GM19467 (cell line): Measurements from ENCODE around the gene SPPL2C.
"Not testable (repeated sequence)": the region's sequence is repeated elsewhere in the genome, so short reads cannot be mapped to it uniquely, and the experiment has no call there.

Source experiments
- ATAC-seq: cut with Tn5 transposase; IDR thresholded peaks from one replicate; pipeline ENCODE4 v1.9.1; 2021; ENCODE audit warnings: mild to moderate bottlenecking, moderate library complexity; ENCODE audit not compliant: unreplicated experiment

Gene SPPL2C

GRCh38 chr17:45849536-45849990 lies 4.9 kb downstream of the SPPL2C start:
- no peak for ATAC-seq

GRCh38 chr17:45850011-45850410 lies 5.3 kb downstream of the SPPL2C start:
- no peak for ATAC-seq

DNA sequence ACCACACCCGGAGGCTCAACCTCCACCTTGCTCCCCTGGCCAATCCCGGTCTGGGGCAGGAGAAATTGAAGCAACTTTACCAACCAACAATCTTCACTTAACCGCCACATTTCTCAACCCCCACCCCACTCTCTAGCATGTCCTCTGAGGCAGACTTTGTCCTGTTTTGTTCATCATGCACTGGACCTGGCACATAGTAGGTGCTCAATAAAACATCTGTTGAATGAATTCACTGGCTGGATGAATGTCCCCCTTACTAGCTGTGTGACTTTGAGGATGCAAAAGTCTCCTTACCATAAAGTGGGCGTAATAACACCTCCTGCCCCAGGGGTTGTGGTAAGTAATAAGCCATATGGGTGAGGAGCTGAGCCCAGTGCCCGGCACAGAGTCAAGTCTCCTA lies 5.8 kb downstream of the SPPL2C start:
- ATAC-seq = no peak

DNA sequence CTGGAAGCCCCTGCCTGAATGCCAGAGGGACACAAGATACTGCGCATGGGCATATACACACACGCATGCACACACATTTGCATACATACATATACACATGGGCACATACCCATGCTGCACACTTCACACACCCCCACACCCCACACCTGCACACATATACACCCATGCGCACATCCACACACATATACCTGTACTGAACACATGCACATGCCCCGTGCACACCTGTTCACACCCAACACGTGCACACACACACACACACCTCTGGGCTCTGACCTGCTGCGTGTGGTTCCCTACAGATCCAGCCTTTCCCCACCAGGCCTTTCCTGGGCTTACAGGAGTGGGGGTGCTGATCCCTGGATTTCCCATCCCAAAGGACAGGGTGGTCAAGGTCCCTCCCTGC lies 6.3 kb downstream of the SPPL2C start:
- no peak for ATAC-seq

- ATAC-seq = no peak
These were observed 6.8 kb downstream of the SPPL2C start for GRCh38 chr17:45851464-45851863.

DNA sequence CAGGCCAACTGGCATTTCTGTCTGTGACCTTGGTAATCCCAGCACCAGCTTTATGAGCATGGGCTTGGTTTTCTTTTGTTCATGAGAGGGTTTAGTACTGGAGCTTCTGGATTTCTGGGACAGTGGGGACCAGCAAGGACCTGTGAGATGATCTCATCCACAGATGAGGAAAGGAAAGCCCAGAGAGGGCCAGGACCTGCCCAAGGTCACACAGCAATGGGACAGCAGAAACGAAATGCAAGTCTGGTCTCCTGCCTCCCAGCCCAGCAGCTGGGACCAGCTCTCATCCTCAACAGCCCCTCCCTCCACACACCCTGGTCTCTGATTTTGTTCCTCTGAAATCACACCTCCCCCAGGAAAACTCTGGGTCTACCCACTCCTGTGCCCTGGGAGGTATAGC lies 7.2 kb downstream of the SPPL2C start:
- no peak for ATAC-seq

- ATAC-seq = no peak
These were observed 8.0 kb downstream of the SPPL2C start for GRCh38 chr17:45852535-45853297.

GRCh38 chr17:45854209-45854608 lies 9.5 kb downstream of the SPPL2C start:
- ATAC-seq = no peak

DNA sequence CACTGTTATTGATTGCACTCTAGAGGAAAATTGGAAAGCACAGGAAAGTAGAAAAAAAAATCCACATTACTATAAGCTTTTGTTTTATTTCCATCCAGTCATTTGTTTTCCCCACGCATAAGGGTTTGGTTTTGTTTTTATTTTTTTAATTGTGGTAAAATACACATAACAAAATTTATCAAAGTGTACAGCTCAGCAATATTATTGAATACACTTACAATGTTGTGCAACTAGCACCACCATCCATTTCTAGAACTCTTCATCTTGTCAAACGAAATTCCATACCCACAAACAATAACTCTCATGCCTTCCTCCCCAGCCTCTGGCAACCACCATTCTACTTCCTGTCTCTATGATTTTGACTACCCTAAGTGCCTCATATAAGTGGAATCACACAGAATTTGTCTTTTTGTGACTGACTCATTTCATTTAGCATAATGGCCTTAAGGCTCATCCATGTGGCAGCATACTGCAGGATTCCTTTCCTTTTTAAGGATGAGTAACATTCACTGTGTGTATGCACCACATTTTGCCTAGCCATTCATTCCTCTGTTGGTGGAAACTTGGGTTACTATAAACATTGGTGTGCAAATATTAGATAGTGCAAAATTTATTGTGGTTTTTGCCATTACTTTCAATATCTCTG lies 11.1 kb downstream of the SPPL2C start:
- no peak for ATAC-seq

DNA sequence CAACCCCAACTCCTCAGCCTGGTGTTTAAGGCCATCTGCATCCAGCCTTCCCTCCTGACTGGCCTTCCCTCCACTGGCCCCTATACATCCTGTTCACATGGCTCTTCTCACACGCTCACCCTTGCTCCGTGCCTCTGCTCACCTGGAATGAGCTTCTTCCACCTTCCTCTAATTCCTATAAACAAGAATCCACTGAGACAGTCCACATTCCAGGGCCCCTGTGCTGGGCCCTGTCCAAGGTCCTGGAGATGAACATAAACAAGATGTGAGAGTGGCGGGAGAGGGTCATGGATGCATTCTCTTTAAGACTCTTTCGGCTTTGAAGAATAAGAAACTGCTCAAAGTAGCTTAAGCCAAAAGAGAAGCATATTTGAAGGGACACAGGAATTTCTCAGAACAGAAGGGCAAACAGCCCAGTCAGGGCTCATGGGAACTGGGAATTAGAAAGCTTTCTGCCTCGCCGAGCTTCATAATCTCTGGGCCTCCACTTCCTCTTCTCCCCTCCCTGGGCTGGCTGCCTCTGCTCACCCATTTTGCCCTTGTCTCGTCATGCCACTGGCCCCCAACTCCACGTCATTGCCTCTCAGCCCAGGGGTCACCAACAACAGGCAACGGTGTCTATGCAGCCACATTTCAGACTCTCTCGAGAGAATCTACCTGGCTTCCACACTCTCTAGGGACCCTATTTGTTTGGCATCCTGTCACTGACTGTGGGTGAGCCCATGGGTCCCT lies 13.5 kb downstream of the SPPL2C start:
- ATAC-seq = no peak

- ATAC-seq = no peak
These were observed 16.5 kb downstream of the SPPL2C start for GRCh38 chr17:45861165-45861564.

DNA sequence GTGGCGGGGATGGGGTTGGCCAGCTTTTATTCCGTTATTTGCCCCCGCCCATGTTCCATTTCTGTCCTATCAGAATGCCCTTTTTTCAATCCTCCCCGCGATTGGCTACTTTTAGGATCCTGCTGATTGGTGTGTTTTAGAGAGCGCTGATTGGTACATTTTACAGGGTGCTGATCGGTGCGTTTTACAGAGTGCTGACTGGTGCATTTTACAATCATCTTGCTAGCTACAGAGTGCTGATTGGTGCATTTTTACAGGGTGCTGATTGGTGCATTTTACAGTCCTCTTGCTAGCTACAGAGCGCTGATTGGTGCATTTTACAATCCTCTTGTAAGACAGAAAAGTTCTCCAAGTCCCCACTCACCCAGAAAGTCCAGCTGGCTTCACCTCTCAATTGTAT lies 17.4 kb downstream of the SPPL2C start:
- not testable (repeated sequence) for ATAC-seq

GRCh38 chr17:45863857-45864654 lies 19.4 kb downstream of the SPPL2C start:
- ATAC-seq = no peak

- no peak for ATAC-seq
These were observed 22.5 kb downstream of the SPPL2C start for GRCh38 chr17:45867171-45867570.

DNA sequence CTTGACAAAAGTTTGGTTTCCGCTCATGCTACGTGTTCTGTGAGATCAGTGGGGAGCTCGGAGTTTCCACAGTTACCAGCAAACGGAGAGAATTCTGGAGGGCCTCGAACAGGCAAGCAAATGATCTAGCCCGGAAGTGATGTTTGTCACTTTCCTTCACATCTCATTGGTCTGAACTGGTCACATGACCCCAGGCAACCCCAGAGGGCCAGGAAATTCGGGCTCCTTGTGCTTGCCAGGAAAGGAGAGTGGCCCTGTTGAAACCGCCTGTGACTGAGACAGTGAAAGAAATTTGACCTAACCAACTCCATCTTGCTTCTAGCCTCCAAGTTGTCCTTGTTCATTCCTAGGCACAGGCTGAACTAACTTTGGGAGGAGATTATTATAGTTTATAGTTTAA lies 23.0 kb downstream of the SPPL2C start:
- ATAC-seq = no peak

DNA sequence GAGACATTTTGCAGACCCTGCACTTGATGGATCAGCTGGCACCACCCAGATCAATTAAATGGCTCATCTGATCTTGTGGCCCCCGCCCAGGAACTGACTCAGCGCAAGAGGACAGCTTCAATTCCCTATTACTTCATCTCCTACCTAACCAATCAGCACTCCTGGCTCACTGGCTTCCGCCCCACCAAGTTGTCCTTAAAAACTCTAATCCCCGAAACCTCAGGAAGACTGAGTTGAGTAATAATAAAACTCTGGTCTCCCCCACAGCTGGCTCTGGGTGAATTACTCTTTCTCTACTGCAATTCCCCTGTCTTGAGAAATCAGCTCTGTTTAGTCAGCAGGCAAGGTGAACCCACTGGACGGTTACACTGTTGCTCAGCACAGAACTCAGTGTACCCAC lies 23.6 kb downstream of the SPPL2C start:
- no peak for ATAC-seq

DNA sequence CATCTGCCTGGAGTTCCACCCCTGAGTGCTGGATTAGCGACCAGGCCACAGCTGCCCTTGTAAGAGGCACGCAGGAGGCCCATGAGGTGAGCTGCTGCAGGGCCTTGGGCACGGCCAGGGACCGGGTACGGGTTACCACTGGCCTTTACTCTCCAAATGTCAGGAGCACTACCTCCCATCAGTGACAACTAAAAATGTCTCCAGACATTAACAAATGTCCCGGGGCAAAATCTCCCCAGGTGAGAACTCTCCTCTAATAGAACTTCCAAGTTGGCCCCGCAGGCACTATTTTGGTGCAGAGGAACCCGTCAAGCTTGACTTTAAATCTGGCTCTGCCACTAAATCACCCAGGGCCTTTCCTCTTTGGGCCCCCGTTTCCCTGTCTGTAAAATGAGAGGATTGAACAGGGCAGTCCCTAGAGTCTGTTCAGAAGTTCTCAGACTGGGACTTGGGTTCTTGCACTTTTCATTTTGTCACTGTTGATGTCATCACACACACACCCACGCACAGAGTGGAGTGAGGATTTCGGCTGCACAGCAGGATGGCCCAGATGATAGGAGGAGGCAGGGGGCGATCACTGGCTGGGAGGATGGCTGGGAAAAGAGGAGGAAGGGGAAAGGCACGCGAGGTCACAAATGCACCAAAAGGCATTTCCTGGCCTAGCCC lies 25.1 kb downstream of the SPPL2C start:
- no peak for ATAC-seq

GRCh38 chr17:45870342-45870974 lies 25.8 kb downstream of the SPPL2C start:
- ATAC-seq = no peak

DNA sequence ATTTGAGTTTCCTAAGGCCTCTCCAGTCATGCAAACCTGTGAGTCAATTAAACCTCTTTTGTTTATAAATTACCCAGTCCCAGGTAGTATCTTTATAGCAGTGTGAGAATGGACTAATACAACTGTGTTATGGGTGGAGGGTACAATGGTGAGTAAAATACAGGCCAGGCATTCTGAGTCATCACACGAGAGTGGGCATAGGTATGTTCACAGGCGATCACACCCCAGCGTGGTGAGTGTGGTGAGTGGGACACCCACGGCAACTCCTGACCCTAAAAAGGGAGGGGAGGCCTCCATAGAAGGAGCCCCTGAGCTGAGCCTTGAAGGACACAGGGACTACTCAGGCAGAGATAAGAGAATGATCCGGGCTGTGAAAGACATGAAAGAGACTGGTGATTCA lies 27.0 kb downstream of the SPPL2C start:
- no peak for ATAC-seq

DNA sequence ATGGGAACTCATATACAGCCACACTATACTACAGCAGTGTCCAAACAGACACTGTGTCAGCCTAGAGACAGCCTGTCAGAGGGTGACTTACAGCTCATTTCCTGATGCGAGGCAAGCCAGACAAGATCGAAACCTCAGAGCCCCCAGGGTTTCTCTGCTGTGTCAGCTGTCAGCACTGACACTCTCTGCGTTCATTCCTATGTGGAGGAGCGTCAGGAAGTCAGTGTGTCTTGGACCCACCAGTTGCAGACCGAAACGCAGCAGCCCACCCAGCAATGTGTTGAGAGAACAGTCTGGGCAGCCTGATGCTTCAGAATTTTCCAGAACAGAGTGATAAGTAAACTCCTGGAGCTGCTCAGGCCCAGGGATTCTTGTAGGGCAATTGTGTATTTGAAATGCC lies 29.0 kb downstream of the SPPL2C start:
- no peak for ATAC-seq
